GM19193 (cell line): ENCODE measurements around the gene FAM50B.

ENCODE experiments used
- POLR2A ChIP-seq: IDR thresholded peaks from 4 replicates; pipeline ENCODE4 v1.6.1; 2011; ENCODE audit not compliant: insufficient read depth, insufficient read length; ENCODE audit errors: extremely low read depth

Gene FAM50B

DNA sequence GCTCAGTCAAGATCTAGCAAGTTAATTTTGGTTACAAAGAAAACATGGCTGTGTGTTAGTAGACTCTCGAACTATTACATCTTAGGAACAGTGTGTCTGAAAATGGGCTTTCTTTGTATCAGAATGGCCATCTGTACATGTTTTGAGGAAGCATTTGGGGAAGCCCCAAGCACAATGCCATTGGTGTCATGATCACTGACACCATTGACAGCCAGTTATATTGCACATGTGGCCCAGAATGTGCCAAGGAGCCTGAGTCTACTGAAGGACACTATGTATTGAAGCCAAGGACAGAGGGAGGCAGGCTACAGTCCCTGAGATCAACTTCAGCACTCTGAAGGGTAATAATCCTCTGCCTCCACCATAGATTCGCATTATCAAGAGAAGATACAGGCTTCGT lies 12.6 kb upstream of the FAM50B start:
- TF ChIP-seq POLR2A = no peak

GRCh38 chr6:3837781-3838180 lies 11.4 kb upstream of the FAM50B start:
- TF ChIP-seq POLR2A = no peak

GRCh38 chr6:3838992-3839867 lies 9.9 kb upstream of the FAM50B start:
- TF ChIP-seq POLR2A = no peak

- no peak for TF ChIP-seq POLR2A
These were observed 8.1 kb upstream of the FAM50B start for GRCh38 chr6:3841066-3841454.

GRCh38 chr6:3841711-3842565 lies 7.2 kb upstream of the FAM50B start:
- TF ChIP-seq POLR2A = no peak

DNA sequence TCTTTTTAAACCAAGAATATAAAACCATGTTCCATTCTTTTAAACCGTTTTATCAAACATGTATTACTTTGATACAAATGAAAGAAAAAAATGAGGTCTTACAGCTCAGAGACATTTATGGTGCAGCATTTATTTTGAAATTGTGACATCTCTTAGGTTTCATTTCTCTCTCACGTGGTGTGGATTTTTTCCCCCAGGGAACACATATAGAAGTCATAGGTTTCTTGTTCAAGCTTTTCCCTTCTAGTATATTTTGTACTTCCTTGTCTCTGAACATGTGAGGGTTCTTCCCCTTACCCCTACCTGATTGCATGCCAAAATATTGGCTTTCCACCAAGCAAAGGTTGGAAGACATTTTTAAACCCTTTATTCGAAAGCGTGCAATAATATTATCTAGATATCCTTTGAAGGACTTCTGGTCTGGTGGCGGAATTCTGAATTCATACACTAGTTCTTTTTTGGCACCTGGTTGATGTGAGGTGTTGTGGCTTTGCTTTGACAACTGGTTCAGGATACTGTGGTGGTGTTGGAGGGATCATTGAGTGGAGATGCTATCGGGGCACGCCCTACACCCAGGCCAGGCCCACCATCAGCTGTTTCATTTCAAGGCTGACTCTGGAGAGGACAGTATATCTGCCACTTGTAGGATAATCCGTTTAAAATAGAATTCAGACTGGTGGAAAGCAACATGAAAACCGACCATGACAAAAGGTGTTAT lies 5.6 kb upstream of the FAM50B start:
- no peak for TF ChIP-seq POLR2A

DNA sequence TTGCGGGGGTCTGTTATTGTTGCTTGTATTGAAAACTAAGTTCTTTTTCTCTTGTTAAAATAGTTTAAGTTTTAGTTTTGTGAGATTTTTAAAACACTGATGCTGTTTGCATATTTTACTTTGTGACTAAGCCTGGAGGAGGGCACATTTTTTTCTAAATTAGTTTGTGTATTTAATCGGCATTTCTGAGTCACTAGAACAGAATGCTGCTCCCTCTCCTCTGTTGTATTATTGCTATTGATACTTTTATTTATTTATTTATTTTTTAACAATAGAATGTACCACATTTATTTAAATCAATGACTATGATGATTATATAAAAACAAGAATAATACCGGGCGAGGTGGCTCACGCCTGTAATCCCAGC lies 5.1 kb upstream of the FAM50B start:
- TF ChIP-seq POLR2A = no peak

- TF ChIP-seq POLR2A = no peak
These were observed 1.7 kb upstream of the FAM50B start for GRCh38 chr6:3847521-3847920.

DNA sequence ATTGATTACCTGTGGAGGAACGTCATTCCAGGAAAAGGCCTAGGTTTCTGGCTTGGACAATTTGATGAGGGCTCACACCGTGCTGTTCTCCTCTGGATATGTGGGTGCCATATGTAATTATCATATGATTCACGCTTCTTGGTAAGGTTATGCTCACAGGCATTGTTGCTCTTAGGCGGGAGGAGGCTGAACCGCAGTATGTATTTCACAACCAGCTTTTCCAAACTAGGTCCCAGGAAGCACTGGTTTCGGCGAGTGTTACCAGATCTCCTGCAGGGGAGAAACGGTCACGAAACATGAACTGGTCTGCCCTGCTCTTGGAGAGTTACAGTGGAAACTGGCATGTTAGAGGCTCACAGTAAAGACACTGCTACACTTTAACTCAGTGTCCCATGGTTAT lies 793 bp upstream of the FAM50B start:
- TF ChIP-seq POLR2A = no peak

DNA sequence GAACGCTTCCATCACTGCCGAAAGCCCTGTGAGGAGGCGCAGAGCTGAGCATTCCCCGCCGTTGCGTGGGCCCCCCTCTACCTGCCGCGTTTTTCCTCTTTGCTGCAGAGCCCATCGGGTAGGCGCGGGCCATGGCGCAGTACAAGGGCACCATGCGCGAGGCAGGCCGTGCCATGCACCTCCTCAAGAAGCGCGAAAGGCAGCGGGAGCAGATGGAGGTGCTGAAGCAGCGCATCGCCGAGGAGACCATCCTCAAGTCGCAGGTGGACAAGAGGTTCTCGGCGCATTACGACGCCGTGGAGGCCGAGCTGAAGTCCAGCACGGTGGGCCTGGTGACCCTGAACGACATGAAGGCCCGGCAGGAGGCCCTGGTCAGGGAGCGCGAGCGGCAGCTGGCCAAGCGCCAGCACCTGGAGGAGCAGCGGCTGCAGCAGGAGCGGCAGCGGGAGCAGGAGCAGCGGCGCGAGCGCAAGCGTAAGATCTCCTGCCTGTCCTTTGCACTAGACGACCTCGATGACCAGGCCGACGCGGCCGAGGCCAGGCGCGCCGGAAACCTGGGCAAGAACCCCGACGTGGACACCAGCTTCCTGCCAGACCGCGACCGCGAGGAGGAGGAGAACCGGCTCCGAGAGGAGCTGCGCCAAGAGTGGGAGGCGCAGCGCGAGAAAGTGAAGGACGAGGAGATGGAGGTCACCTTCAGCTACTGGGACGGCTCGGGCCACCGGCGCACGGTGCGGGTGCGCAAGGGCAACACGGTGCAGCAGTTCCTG lies 693 bp downstream of the FAM50B start:
- no peak for TF ChIP-seq POLR2A

- no peak for TF ChIP-seq POLR2A
These were observed 1.5 kb downstream of the FAM50B start for GRCh38 chr6:3850451-3851203.

DNA sequence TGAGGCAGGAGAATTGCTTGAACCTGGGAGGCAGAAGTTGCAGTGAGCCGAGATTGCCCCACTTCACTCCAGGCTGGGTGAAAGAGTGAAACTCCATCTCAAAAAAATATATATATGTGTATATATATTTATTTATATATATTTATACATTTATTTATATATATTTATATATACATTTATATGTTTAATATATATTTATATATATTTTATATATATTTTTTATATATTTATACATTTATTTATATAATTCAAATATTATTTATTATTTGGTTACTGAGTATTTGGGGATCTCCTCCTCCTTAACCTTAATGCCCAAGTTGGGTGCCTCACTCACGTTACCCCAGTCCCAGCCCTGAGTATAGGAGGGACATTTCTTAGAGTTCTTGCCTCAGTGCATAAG lies 2.7 kb downstream of the FAM50B start:
- no peak for TF ChIP-seq POLR2A

GRCh38 chr6:3852391-3852790 lies 3.2 kb downstream of the FAM50B start:
- no peak for TF ChIP-seq POLR2A

DNA sequence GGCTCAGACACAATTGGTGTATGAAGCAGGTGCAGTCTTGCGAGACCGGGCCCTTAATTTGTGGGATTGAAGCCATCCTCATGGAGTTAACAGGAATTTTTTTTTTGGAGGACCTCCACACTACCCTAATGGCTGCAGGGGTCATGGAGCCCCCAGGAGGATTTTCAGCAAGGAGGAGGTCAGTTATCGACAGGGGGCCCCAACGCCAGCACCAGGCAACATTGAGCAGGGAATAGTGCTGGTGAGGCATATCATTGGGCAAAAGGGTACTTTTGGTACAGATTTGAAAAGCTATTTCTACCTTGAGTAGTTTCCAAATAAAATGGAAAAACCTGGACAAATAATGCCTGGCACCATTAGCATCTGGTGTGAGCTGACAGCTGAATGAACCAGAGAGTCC lies 6.7 kb downstream of the FAM50B start:
- no peak for TF ChIP-seq POLR2A
